Tibial nerve (tissue), 4 donors: ENCODE measurements around the gene FNDC11. TPM values are rescaled to one million over a fixed set of nuclear protein-coding genes. Genes with fewer than 3 reads are reported as not detected.

Experiments
- DNase-seq, 2 donors: peaks; one replicate each; pipeline ENCODE4 v3.0.0-alpha.2; 2019; ENCODE audit warnings: low spot score in 2 of 2
- H3K27ac ChIP-seq, 4 donors: fragments of 200-600 bp; sonication (generic) in 3 of 4; one replicate each; pipeline ENCODE4 v1.5.1; 2017 to 2019; ENCODE audit warnings: mild to moderate bottlenecking in 1 of 4
- H3K27me3 ChIP-seq, 2 donors: fragments of 200-600 bp; sonication (generic) in 1 of 2; one replicate each; pipeline versions ENCODE4 v1.5.1 to v1.6.0; 2017 to 2019
- H3K36me3 ChIP-seq, 3 donors: fragments of 200-600 bp; sonication (generic); one replicate each; pipeline ENCODE4 v1.5.1; 2018 to 2019
- H3K4me1 ChIP-seq, 4 donors: fragments of 200-600 bp; sonication (generic) in 3 of 4; one replicate each; pipeline ENCODE4 v1.5.1; 2017 to 2019
- H3K4me3 ChIP-seq, 4 donors: fragments of 200-600 bp; sonication (generic) in 3 of 4; one replicate each; pipeline ENCODE4 v1.5.1; 2017 to 2019; ENCODE audit warnings: mild to moderate bottlenecking in 1 of 4, moderate library complexity in 1 of 4
- H3K9me3 ChIP-seq, 4 donors: fragments of 200-600 bp; sonication (generic) in 3 of 4; one replicate each; pipeline ENCODE4 v1.5.1; 2017 to 2019
- EP300 ChIP-seq, 2 donors: sonication (generic); formaldehyde crosslinking; IDR thresholded peaks; one replicate each; pipeline ENCODE4 v1.6.1; 2017; ENCODE audit warnings: antibody characterized with exemption in 2 of 2, mild to moderate bottlenecking in 1 of 2
- POLR2A ChIP-seq, 2 donors: fragments of 450-650 bp; IDR thresholded peaks; one replicate each; pipeline ENCODE4 v1.6.1; 2017; ENCODE audit warnings: antibody characterized with exemption in 2 of 2, mild to moderate bottlenecking in 2 of 2, moderate library complexity in 2 of 2
- WGBS, 2 donors: methylation state at CpG; one replicate each; pipeline ENCODE4 v1.1.5; 2018; 5-methylcytosine and 5-hydroxymethylcytosine counted together
- total RNA-seq, 4 donors: library from RNA; depleted of rRNA; stranded (reverse); fragments of >200 nt; gene quantifications; one replicate each; pipeline ENCODE4 v1.1.0, GENCODE V29; 2016
- TF ChIP-seq, protein P1 (sequence below), 5 experiments: fragments of 200-600 bp in 3 of 5; fragments of 450-650 bp in 2 of 5; sonication (generic) in 3 of 5; IDR thresholded peaks; one replicate each; pipeline ENCODE4 v1.5.1; 2016 to 2019; ENCODE audit warnings: antibody characterized with exemption in 5 of 5, mild to moderate bottlenecking in 3 of 5, moderate library complexity in 2 of 5

FNDC11 gene
- total RNA-seq, 4 donors from 2014 or later = 0.21 to 1.4 (median 0.30) TPM; not detected in 1

DNA sequence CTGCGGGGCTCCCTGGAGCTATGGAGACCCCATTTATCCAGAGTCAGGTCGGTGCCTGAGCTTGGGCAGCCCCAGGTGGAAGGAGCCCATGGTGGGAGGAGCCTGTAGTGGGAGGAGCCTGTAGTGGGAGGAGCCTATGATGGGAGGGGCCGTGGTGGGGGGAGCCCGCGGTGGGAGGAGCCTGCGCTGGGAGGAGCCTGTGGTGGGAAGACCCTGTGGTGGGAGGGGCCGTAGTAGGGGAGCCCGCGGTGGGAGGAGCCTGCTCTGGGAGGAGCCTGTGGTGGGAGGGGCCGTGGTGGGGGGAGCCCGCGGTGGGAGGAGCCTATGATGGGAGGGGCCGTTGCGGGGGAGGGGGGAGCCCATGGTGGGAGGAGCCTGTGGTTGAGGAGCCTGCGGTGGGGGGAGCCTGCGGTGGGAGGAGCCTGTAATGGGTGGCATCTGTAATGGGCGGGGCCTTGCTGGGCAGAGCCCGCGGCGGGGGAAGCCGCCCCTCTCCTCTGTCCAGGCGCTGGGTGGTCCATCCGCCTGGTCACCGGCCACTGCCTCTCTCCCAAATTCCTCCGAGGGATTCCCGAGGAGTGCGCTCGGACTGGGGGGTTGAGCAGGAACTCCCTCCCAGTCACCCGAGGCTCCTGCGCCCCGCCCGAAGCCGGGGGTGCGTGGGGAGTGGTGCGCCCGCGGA is 567 bp upstream of the FNDC11 start:
- Histone ChIP-seq H3K4me3 (peak overlapping the region; percentile 25 to 68 (median 55)), H3K4me1 (peaks cover 0 to 23% (median 13%) of the 10 kb centered on the region in 4 donors), H3K27me3 (peaks cover 0 to 23% of the 10 kb centered on the region in 2 donors), H3K9me3 (no peaks in the 10 kb centered on the region), H3K27ac (peak overlapping the region in 2 of 4 donors; percentile 50 to 58), H3K36me3 (peaks cover 0 to 11% (median 0%) of the 10 kb centered on the region in 3 donors)
- no peak for TF ChIP-seq EP300 (IDR thresholded peaks at IDR 0.05)
- TF ChIP-seq POLR2A (IDR thresholded peaks at IDR 0.05) = no peak
- TF ChIP-seq, protein P1, sequence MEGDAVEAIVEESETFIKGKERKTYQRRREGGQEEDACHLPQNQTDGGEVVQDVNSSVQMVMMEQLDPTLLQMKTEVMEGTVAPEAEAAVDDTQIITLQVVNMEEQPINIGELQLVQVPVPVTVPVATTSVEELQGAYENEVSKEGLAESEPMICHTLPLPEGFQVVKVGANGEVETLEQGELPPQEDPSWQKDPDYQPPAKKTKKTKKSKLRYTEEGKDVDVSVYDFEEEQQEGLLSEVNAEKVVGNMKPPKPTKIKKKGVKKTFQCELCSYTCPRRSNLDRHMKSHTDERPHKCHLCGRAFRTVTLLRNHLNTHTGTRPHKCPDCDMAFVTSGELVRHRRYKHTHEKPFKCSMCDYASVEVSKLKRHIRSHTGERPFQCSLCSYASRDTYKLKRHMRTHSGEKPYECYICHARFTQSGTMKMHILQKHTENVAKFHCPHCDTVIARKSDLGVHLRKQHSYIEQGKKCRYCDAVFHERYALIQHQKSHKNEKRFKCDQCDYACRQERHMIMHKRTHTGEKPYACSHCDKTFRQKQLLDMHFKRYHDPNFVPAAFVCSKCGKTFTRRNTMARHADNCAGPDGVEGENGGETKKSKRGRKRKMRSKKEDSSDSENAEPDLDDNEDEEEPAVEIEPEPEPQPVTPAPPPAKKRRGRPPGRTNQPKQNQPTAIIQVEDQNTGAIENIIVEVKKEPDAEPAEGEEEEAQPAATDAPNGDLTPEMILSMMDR (IDR thresholded peaks at IDR 0.05) = no peak
- WGBS, 2 donors = 2 to 4% methylated on average over 32 to 36 of the region's 37 CpGs
- DNase-seq = peak; percentile 66 to 81

DNA sequence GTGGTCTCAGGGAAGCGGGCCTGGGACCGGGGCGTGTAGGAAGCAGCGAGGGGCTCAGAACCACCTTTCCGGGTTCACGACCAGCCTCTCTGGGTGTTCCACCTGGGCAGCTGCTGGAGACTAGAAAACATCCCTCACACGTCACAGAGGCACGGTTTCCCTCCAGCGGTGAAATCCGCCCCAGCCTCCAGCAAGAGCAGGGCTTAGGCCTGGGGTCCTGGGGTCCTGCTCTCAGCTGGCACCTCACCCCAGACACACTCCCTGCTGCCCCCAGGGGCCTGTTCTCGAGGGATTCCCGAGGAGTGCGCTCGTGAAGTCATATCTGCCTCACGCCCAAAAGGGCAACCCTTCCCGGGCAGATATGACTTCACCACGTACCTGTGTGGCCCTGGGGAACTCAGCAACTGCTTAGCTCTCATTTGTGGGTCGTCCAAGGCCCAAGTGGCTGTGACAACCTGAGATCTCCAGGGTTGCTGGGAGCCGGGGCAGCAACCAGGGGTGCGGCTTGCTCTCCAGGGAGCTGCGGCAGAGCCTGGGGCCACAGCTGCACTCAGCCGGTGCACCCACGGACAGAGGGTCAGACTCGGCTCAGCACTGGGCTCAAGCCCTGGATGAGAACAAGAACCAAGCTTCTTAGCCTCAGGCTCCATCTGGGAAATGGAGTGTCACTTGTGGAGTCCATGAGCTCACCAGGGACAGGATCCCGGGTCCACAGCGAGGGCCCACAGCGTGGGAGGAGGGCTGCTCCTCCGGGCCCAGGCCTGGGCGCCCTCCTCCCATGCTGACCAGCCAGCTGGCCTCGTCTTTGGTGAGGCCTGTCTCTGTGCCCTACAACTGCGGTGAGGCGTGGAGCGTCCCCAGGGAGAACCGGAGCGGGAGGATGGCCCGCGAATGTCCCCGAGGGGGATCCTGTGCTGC is 661 bp downstream of the FNDC11 start:
- Histone ChIP-seq H3K4me1 (peaks cover 0 to 23% (median 13%) of the 10 kb centered on the region in 4 donors), H3K27me3 (peaks cover 0 to 12% of the 10 kb centered on the region in 2 donors), H3K4me3 (peak overlapping the region; percentile 25 to 68 (median 55)), H3K9me3 (no peaks in the 10 kb centered on the region), H3K27ac (peak overlapping the region in 2 of 4 donors; percentile 50 to 58), H3K36me3 (peaks cover 0 to 20% (median 0%) of the 10 kb centered on the region in 3 donors)
- DNase-seq = no peak
- TF ChIP-seq, protein P1 (IDR thresholded peaks at IDR 0.05) = no peak
- TF ChIP-seq POLR2A (IDR thresholded peaks at IDR 0.05) = no peak
- TF ChIP-seq EP300 (IDR thresholded peaks at IDR 0.05) = no peak
- WGBS, 2 donors = 74 to 75% methylated on average over 20 to 21 of the region's 38 CpGs

DNA sequence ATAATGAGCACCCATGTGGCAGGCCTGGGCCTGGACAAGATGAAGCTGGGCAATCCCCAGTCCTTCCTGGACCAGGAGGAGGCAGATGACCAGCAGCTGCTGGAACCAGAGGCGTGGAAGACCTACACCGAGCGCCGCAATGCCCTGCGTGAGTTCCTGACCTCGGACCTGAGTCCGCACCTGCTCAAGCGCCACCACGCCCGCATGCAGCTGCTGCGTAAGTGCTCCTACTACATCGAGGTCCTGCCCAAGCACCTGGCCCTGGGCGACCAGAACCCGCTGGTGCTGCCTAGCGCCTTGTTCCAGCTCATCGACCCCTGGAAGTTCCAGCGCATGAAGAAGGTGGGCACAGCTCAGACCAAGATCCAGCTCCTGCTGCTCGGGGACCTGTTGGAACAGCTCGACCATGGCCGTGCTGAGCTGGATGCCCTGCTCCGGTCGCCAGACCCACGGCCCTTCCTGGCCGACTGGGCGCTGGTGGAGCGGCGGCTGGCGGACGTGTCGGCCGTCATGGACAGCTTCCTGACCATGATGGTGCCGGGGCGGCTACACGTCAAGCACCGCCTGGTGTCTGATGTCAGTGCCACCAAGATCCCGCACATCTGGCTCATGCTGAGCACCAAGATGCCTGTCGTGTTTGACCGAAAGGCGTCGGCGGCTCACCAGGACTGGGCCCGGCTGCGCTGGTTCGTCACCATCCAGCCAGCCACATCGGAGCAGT is 1.9 kb downstream of the FNDC11 start:
- no peak overlapping the region for H3K27ac ChIP-seq
- DNase-seq = no peak
- H3K9me3 ChIP-seq = no peaks in the 10 kb centered on the region
- H3K4me1 ChIP-seq = peaks cover 0 to 23% (median 13%) of the 10 kb centered on the region in 4 donors
- H3K36me3 ChIP-seq = peaks cover 0 to 32% (median 4%) of the 10 kb centered on the region in 3 donors
- no peak overlapping the region for H3K4me3 ChIP-seq
- 92 to 95% methylated on average over 33 to 35 of the region's 45 CpGs for WGBS, 2 donors
- no peaks in the 10 kb centered on the region for H3K27me3 ChIP-seq
- TF ChIP-seq EP300 (IDR thresholded peaks at IDR 0.05) (no peak), POLR2A (IDR thresholded peaks at IDR 0.05) (no peak)
- TF ChIP-seq, protein P1 (IDR thresholded peaks at IDR 0.05) = no peak

DNA sequence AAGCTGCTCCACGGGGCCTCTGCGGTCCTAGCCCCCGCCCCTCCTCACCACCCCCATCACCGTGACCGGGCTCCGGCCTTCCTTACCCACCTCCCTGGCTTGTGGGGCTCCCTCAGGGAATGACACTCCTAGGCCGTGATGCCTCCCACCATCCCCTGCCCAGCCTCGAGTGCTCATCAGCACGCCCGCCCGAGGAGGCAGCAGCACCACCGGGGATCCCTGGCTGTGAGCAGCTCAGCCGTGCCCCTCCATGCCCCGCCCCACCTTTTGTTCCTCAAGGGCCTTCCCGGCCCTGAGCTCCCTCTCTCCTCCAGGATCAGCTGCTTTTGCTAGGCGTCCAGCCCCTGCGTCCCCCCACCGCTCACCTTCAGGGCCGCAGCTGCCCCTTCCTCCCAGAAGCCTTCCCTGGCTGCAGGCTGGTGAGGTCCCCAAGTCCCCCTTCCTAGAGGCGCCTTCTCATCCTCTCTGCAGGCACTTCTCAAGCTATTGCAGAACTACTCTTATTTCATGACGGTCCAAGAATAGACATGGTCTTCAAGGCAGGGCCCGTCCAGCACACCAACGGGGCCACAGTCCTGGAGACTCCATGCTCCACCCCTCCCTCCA is 3.0 kb downstream of the FNDC11 start:
- Histone ChIP-seq H3K27ac (no peak overlapping the region), H3K36me3 (peaks cover 0 to 44% (median 4%) of the 10 kb centered on the region in 3 donors), H3K4me3 (no peak overlapping the region), H3K4me1 (peaks cover 0 to 23% (median 13%) of the 10 kb centered on the region in 4 donors), H3K9me3 (no peaks in the 10 kb centered on the region), H3K27me3 (no peaks in the 10 kb centered on the region)
- no peak for DNase-seq
- WGBS, 2 donors = 57 to 66% methylated on average over 21 to 23 of the region's 23 CpGs
- TF ChIP-seq EP300 (IDR thresholded peaks at IDR 0.05) = no peak

DNA sequence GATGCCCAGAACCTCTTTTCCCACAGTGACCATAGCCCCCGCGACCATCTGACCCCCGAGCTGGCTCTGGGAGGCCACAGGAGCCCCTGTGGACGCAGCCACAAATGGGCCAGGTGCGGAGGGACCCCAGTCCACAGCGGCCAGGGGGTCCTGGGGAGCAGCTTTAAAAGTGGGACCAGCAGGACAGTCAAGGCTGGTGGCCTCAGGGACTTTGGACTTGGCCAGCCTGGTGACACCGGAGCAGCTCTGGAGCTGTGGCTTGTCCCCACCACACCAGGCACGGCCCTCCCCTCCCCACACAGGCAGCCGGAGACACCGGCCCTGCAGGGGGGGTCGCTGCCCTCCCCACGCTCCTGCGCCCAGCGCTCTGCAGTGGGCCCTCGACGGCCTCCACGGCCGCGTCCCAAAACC is 3.5 kb downstream of the FNDC11 start:
- Histone ChIP-seq H3K4me1 (peaks cover 0 to 19% (median 12%) of the 10 kb centered on the region in 4 donors), H3K36me3 (peaks cover 1 to 49% (median 4%) of the 10 kb centered on the region in 3 donors), H3K4me3 (no peak overlapping the region), H3K9me3 (no peaks in the 10 kb centered on the region), H3K27ac (no peak overlapping the region), H3K27me3 (no peaks in the 10 kb centered on the region)
- TF ChIP-seq, protein P1 (IDR thresholded peaks at IDR 0.05) = no peak
- no peak for TF ChIP-seq POLR2A (IDR thresholded peaks at IDR 0.05)
- no peak for TF ChIP-seq EP300 (IDR thresholded peaks at IDR 0.05)
- WGBS, 2 donors = 85 to 86% methylated on average over 17 to 19 of the region's 19 CpGs
- no peak for DNase-seq
